HG03025 (cell line): ENCODE measurements around the gene TSC22D1.

Source experiments
- ATAC-seq: cut with Tn5 transposase; IDR thresholded peaks from one replicate; pipeline ENCODE4 v1.9.1; 2021; ENCODE audit warnings: mild to moderate bottlenecking, moderate library complexity; ENCODE audit not compliant: unreplicated experiment, low FRiP score

TSC22D1 gene

GRCh38 chr13:44508562-44509077, 67.5 kb downstream of the TSC22D1 start:
- no peak for ATAC-seq

GRCh38 chr13:44507639-44508038, 68.5 kb downstream of the TSC22D1 start:
- no peak for ATAC-seq

GRCh38 chr13:44506719-44507118, 69.4 kb downstream of the TSC22D1 start:
- no peak for ATAC-seq

GRCh38 chr13:44506251-44506650, 69.9 kb downstream of the TSC22D1 start:
- no peak for ATAC-seq

GRCh38 chr13:44504116-44504515, 72.0 kb downstream of the TSC22D1 start:
- no peak for ATAC-seq

GRCh38 chr13:44498969-44499368, 77.2 kb downstream of the TSC22D1 start:
- ATAC-seq = no peak

GRCh38 chr13:44498502-44498901, 77.6 kb downstream of the TSC22D1 start:
- ATAC-seq = no peak

- ATAC-seq = no peak
Observed at GRCh38 chr13:44497801-44498200, 78.3 kb downstream of the TSC22D1 start.

GRCh38 chr13:44493213-44493812, 82.8 kb downstream of the TSC22D1 start:
- ATAC-seq = no peak

- ATAC-seq = no peak
Observed at GRCh38 chr13:44489751-44490150, 86.4 kb downstream of the TSC22D1 start.

GRCh38 chr13:44487989-44488388, 88.1 kb downstream of the TSC22D1 start:
- ATAC-seq = no peak

GRCh38 chr13:44484562-44485138, 91.5 kb downstream of the TSC22D1 start:
- ATAC-seq = no peak

GRCh38 chr13:44474122-44474910, 101.8 kb downstream of the TSC22D1 start:
- ATAC-seq = no peak

- no peak for ATAC-seq
Observed at GRCh38 chr13:44471686-44472085, 104.4 kb downstream of the TSC22D1 start.

GRCh38 chr13:44470638-44471562, 105.2 kb downstream of the TSC22D1 start:
- no peak for ATAC-seq

GRCh38 chr13:44468874-44469273, 107.3 kb downstream of the TSC22D1 start:
- ATAC-seq = no peak

GRCh38 chr13:44465318-44465717, 110.8 kb downstream of the TSC22D1 start:
- ATAC-seq = no peak

GRCh38 chr13:44464471-44464870, 111.7 kb downstream of the TSC22D1 start:
- ATAC-seq = no peak

- no peak for ATAC-seq
Observed at GRCh38 chr13:44463759-44464158, 112.4 kb downstream of the TSC22D1 start.

GRCh38 chr13:44459674-44460073, 116.5 kb downstream of the TSC22D1 start:
- ATAC-seq = no peak
